Common myeloid progenitor, CD34-positive (primary cell): ENCODE results near the gene CSK.
A peak's percentile ranks its signal among the peaks of the same experiment; 100 is the strongest.

ENCODE experiments used
- CTCF ChIA-PET: fragments of 350-600 bp; sonication (Branson Sonifier 250); formaldehyde crosslinking; loops from one replicate; lab custom pipeline; 2021; ENCODE audit warnings: antibody characterized with exemption; lab: Charles Lee
- POLR2A ChIA-PET: fragments of 350-600 bp; sonication (Branson Sonifier 250); formaldehyde crosslinking; loops from one replicate; lab custom pipeline; 2021; ENCODE audit warnings: antibody characterized with exemption; lab: Charles Lee
- DNase-seq, 3 donors: peaks; one replicate each; pipeline versions ENCODE4 v3.0.0 to v3.0.0-alpha.2; 2013
- H3K27ac ChIP-seq, 2 experiments: 1 replicate in 1 of 2; 2 replicates in 1 of 2; pipeline ENCODE4 v1.7.0; 2013; ENCODE audit warnings: inconsistent platforms in 2 of 2, low read length in 2 of 2, mild to moderate bottlenecking in 2 of 2, low read depth in 1 of 2, moderate library complexity in 1 of 2; ENCODE audit not compliant: severe bottlenecking in 2 of 2, insufficient read depth in 1 of 2, poor library complexity in 1 of 2
- H3K27me3 ChIP-seq, 5 experiments: replicated peaks in 2 of 5; 1 replicate in 3 of 5; 2 replicates in 2 of 5; pipeline versions ENCODE4 v1.6.1 to v1.7.0; 2013; ENCODE audit warnings: low read length in 4 of 5, mild to moderate bottlenecking in 2 of 5, moderate library complexity in 2 of 5, inconsistent platforms in 1 of 5; ENCODE audit not compliant: insufficient read depth in 5 of 5, control insufficient read depth in 4 of 5
- H3K36me3 ChIP-seq, 4 experiments: 1 replicate in 2 of 4; 2 replicates in 2 of 4; pipeline versions ENCODE4 v1.6.1 to v1.7.0; 2013; ENCODE audit warnings: low read length in 3 of 4, control low read depth in 1 of 4, mild to moderate bottlenecking in 1 of 4; ENCODE audit not compliant: control insufficient read depth in 4 of 4, insufficient read depth in 4 of 4
- H3K4me1 ChIP-seq, 4 experiments: 1 replicate in 3 of 4; 2 replicates in 1 of 4; pipeline versions ENCODE4 v1.6.1 to v1.7.1; 2013; ENCODE audit warnings: low read length in 3 of 4, mild to moderate bottlenecking in 3 of 4, control low read depth in 1 of 4, inconsistent platforms in 1 of 4, moderate library complexity in 1 of 4; ENCODE audit not compliant: control insufficient read depth in 4 of 4, insufficient read depth in 4 of 4; ENCODE audit errors: control extremely low read depth in 1 of 4
- H3K4me3 ChIP-seq, 7 experiments: 1 replicate in 4 of 7; 2 replicates in 3 of 7; pipeline versions ENCODE4 v1.5.1 to v1.7.0; 2013; ENCODE audit warnings: mild to moderate bottlenecking in 7 of 7, low read length in 6 of 7, moderate library complexity in 6 of 7, inconsistent platforms in 2 of 7, low read depth in 2 of 7, control low read depth in 1 of 7; ENCODE audit not compliant: insufficient read depth in 4 of 7, control insufficient read depth in 1 of 7; ENCODE audit errors: extremely low read depth in 1 of 7
- H3K9me3 ChIP-seq, 5 experiments: 1 replicate in 4 of 5; 2 replicates in 1 of 5; pipeline versions ENCODE4 v1.6.1 to v1.7.1; 2013; ENCODE audit warnings: low read length in 4 of 5, mild to moderate bottlenecking in 2 of 5, inconsistent platforms in 1 of 5, low read depth in 1 of 5, moderate library complexity in 1 of 5; ENCODE audit not compliant: control insufficient read depth in 4 of 5, insufficient read depth in 2 of 5; ENCODE audit errors: control extremely low read depth in 1 of 5
- WGBS: methylation state at CpG from one replicate; pipeline ENCODE4 v1.1.5; 2013; ENCODE audit not compliant: insufficient coverage; 5-methylcytosine and 5-hydroxymethylcytosine counted together

Gene CSK

DNA sequence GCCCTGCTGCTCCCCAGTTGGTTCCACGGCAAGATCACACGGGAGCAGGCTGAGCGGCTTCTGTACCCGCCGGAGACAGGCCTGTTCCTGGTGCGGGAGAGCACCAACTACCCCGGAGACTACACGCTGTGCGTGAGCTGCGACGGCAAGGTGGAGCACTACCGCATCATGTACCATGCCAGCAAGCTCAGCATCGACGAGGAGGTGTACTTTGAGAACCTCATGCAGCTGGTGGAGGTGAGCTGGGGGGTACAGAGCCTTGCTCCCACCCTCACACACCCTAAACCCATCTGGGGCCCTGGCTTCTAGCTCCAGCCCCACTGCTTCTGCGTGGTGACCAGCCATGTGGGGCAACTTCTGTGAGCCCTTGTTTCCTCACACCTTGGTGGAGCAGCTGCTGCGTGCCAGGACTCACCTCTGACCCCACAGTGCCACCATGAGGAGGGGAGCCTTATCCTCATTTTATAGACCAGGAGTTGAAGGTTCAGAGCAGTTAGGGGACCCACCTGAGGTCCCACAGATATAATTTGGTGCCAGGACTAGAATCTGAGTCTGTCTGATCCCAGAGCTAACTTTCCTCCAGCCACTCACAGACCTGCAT, 17.5 kb downstream of the CSK start:
- no peaks in the 10 kb centered on the region for H3K27me3 ChIP-seq
- ChIA-PET CTCF (interaction anchor here (0.7 to 20.4 kb wide), 17 partner anchors 10 to 410 kb away, joined by 3 to 1027 read pairs (median 5); partner anchors contain the start of genes CSK and ULK3), POLR2A (interaction anchor here (0.7 to 1.7 kb wide), 7 partner anchors 9 to 29 kb away, joined by 3 to 10 read pairs (median 4); partner anchors contain the start of gene CSK)
- no peak for DNase-seq
- no peaks in the 10 kb centered on the region for H3K9me3 ChIP-seq
- 91% methylated on average over 15 of the region's 16 CpGs for WGBS
- no peak overlapping the region for H3K4me3 ChIP-seq
- peaks cover 15 to 84% (median 46%) of the 10 kb centered on the region in 4 experiments for H3K36me3 ChIP-seq
- peaks cover 11 to 54% (median 49%) of the 10 kb centered on the region in 4 experiments for H3K4me1 ChIP-seq
- peak overlapping the region; percentile 33 to 56 for H3K27ac ChIP-seq

DNA sequence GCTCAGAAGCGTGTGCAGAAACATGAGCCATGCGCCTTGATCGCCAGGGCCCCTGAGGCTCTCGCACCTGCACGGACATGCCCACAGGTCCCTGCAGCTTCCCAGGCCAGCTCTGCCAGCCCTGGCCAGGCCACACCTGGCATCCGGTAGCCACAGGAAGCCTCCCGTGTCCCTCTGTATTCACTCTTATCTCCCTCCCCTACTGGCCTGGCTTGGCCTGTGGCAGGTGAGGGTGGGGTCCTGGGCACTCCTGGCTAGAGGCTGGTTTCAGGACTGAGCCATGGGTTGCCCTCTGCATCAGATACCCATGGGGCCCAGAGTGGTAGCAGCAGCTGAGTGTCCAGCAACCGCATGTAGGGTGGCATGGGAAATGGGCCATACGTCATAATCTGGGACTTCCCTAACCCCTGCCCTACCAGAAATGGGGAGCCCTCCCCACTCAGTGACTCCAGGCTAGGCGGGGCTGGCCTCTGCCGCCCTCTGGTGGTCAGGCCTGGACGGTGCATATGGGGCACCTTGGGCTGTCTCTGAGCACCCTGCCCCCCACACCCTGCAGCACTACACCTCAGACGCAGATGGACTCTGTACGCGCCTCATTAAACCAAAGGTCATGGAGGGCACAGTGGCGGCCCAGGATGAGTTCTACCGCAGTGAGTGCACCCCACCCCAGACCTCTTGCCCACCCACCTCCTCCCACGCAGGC, 18.1 kb downstream of the CSK start:
- CTCF ChIA-PET, result interaction anchor here (0.7 to 20.4 kb wide), 17 partner anchors 11 to 409 kb away, joined by 3 to 1027 read pairs (median 5); partner anchors contain the start of genes CSK and ULK3
- no peaks in the 10 kb centered on the region for H3K27me3 ChIP-seq
- POLR2A ChIA-PET, result interaction anchor here (0.7 to 1.7 kb wide), 6 partner anchors 10 to 30 kb away, joined by 3 to 8 read pairs (median 4); partner anchors contain the start of gene CSK
- H3K4me3 ChIP-seq, result no peak overlapping the region
- H3K27ac ChIP-seq, result peak overlapping the region; percentile 33 to 56
- peak; percentile 83 to 90 (median 86) for DNase-seq
- H3K9me3 ChIP-seq, result no peaks in the 10 kb centered on the region
- H3K4me1 ChIP-seq, result peaks cover 11 to 47% (median 43%) of the 10 kb centered on the region in 4 experiments
- WGBS, result 42% methylated on average over 18 of the region's 18 CpGs
- H3K36me3 ChIP-seq, result peaks cover 16 to 82% (median 49%) of the 10 kb centered on the region in 4 experiments

DNA sequence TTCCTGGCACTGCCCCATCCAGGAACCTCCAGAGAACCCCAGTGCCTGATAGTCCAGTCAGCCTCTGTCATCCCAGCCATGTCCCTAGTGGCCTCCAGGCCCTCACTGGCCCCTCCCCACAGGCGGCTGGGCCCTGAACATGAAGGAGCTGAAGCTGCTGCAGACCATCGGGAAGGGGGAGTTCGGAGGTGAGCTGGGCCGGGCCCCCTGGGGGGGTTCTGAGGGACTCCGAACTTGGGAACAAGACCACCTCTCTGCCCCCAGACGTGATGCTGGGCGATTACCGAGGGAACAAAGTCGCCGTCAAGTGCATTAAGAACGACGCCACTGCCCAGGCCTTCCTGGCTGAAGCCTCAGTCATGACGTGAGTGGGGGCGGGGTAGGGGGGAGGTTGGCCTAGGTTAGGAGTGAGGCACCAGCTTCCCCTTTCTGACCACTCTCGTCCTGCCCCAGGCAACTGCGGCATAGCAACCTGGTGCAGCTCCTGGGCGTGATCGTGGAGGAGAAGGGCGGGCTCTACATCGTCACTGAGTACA, 18.7 kb downstream of the CSK start:
- Histone ChIP-seq H3K27ac (no peak overlapping the region), H3K36me3 (peaks cover 17 to 79% (median 49%) of the 10 kb centered on the region in 4 experiments), H3K9me3 (no peaks in the 10 kb centered on the region), H3K4me3 (no peak overlapping the region), H3K4me1 (peaks cover 8 to 41% (median 38%) of the 10 kb centered on the region in 4 experiments), H3K27me3 (no peaks in the 10 kb centered on the region)
- ChIA-PET POLR2A (interaction anchor here (1.0 to 1.7 kb wide), 4 partner anchors 11 to 30 kb away, joined by 3 to 8 read pairs (median 4); partner anchors contain the start of gene CSK), CTCF (interaction anchor here (1.2 to 20.4 kb wide), 8 partner anchors 12 to 167 kb away, joined by 3 to 1027 read pairs (median 7); partner anchors contain the start of gene CSK)
- no peak for DNase-seq
- 89% methylated on average over 12 of the region's 20 CpGs for WGBS

DNA sequence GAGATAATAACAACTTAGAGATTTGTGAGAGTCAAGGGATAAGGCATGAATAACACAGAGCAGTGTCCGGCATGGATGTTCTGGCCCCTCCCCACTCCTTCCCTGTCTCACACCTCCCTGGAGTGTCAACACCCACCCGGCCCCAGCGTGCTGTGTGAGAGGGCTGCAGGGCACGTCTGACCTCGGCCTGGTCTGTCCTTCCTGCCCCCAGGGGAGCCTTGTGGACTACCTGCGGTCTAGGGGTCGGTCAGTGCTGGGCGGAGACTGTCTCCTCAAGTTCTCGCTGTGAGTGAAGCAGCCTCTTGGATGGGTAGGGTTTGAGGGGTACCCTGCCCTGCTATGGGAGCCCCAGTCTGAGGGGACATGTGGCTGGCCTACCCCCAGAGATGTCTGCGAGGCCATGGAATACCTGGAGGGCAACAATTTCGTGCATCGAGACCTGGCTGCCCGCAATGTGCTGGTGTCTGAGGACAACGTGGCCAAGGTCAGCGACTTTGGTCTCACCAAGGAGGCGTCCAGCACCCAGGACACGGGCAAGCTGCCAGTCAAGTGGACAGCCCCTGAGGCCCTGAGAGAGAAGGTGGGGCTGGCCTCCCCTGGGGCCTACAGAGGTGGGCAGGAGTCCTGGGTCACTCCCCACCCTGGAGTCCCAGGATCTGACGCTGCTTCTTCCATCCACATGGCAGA, 19.6 kb downstream of the CSK start:
- DNase-seq, result no peak
- 97% methylated on average over 16 of the region's 18 CpGs for WGBS
- CTCF ChIA-PET, result interaction anchor here (0.7 to 20.4 kb wide), 5 partner anchors 12 to 168 kb away, joined by 3 to 1027 read pairs (median 64); partner anchors contain the start of gene CSK
- peaks cover 8 to 37% (median 34%) of the 10 kb centered on the region in 4 experiments for H3K4me1 ChIP-seq
- H3K9me3 ChIP-seq, result no peaks in the 10 kb centered on the region
- no peak overlapping the region for H3K4me3 ChIP-seq
- no peak overlapping the region for H3K27ac ChIP-seq
- H3K27me3 ChIP-seq, result no peaks in the 10 kb centered on the region
- POLR2A ChIA-PET, result interaction anchor here (1.0 kb wide), 1 partner anchor 20 kb away, joined by 4 read pairs; the partner anchor contains the start of gene CSK
- peaks cover 15 to 77% (median 48%) of the 10 kb centered on the region in 4 experiments for H3K36me3 ChIP-seq

DNA sequence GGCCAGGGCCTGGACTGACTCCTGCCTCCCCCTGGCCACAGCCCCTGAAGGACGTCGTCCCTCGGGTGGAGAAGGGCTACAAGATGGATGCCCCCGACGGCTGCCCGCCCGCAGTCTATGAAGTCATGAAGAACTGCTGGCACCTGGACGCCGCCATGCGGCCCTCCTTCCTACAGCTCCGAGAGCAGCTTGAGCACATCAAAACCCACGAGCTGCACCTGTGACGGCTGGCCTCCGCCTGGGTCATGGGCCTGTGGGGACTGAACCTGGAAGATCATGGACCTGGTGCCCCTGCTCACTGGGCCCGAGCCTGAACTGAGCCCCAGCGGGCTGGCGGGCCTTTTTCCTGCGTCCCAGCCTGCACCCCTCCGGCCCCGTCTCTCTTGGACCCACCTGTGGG, 20.4 kb downstream of the CSK start:
- POLR2A ChIA-PET, result no interaction called here
- Histone ChIP-seq H3K4me3 (no peak overlapping the region), H3K9me3 (no peaks in the 10 kb centered on the region), H3K27ac (no peak overlapping the region), H3K27me3 (no peaks in the 10 kb centered on the region), H3K4me1 (peaks cover 5 to 35% (median 33%) of the 10 kb centered on the region in 4 experiments), H3K36me3 (peaks cover 13 to 75% (median 47%) of the 10 kb centered on the region in 4 experiments)
- no peak for DNase-seq
- CTCF ChIA-PET, result interaction anchor here (0.7 to 20.4 kb wide), 2 partner anchors 27 to 167 kb away, joined by 3 to 1027 read pairs; partner anchors contain the start of gene CSK
- WGBS, result 97% methylated on average over 18 of the region's 20 CpGs

DNA sequence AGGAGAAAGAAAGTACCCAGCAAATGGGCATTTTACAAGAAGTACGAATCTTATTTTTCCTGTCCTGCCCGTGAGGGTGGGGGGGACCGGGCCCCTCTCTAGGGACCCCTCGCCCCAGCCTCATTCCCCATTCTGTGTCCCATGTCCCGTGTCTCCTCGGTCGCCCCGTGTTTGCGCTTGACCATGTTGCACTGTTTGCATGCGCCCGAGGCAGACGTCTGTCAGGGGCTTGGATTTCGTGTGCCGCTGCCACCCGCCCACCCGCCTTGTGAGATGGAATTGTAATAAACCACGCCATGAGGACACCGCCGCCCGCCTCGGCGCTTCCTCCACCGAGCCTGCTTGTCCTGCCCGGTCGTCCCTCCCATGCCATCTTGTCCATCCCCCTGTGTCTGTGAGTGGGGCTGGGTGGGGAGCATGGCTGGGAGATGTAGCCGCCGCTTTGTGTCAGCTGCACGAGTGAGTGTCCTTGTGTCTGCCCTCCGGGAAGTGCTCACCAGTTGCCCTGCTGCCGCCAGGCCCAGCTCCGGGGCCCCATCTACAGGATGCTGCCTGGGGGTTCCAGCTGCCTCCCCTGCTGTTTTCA, 21.1 kb downstream of the CSK start:
- H3K4me1 ChIP-seq, result peaks cover 0 to 29% (median 28%) of the 10 kb centered on the region in 4 experiments
- H3K27me3 ChIP-seq, result no peaks in the 10 kb centered on the region
- H3K4me3 ChIP-seq, result no peak overlapping the region
- H3K36me3 ChIP-seq, result peaks cover 13 to 70% (median 46%) of the 10 kb centered on the region in 4 experiments
- no peak for DNase-seq
- 95% methylated on average over 27 of the region's 31 CpGs for WGBS
- no peaks in the 10 kb centered on the region for H3K9me3 ChIP-seq
- CTCF ChIA-PET, result interaction anchor here (0.9 to 20.4 kb wide), 3 partner anchors 9 to 171 kb away, joined by 3 to 1027 read pairs (median 4); partner anchors contain the start of gene CSK
- POLR2A ChIA-PET, result interaction anchor here (0.7 kb wide), 1 partner anchor 15 kb away, joined by 4 read pairs; no protein-coding TSS in a partner anchor
- H3K27ac ChIP-seq, result no peak overlapping the region
